Left ventricle myocardium inferior (tissue), 1 donor: ENCODE measurements around the gene ZNF777. TPM values are rescaled to one million over a fixed set of nuclear protein-coding genes. Genes with fewer than 3 reads are reported as not detected.

Source experiments
- DNase-seq: peaks from one replicate; pipeline ENCODE4 v3.0.0-alpha.2; 2020
- H3K27ac ChIP-seq: fragments of 200-600 bp; replicated peaks from 2 replicates; pipeline ENCODE4 v1.8.0; 2021
- H3K27me3 ChIP-seq: fragments of 200-600 bp; 2 replicates; pipeline ENCODE4 v1.8.0; 2021; ENCODE audit warnings: low read depth
- H3K36me3 ChIP-seq: fragments of 200-600 bp; 2 replicates; pipeline ENCODE4 v1.8.0; 2021
- H3K4me1 ChIP-seq: fragments of 200-600 bp; 2 replicates; pipeline ENCODE4 v1.8.0; 2021
- H3K4me3 ChIP-seq: fragments of 200-600 bp; 2 replicates; pipeline ENCODE4 v1.8.0; 2021; ENCODE audit warnings: mild to moderate bottlenecking, moderate library complexity
- H3K9me3 ChIP-seq: fragments of 200-600 bp; replicated peaks from 2 replicates; pipeline ENCODE4 v1.8.0; 2021
- intact Hi-C: fragments of 100-400 bp; cut with micrococcal nuclease; formaldehyde crosslinking; loops from one replicate; pipeline ENCODE4 v1.11.0; 2022
- long read RNA-seq: library from polyadenylated mRNA; unstranded; transcript quantifications from one replicate; pipeline ENCODE4 v2.0.0, GENCODE V29; 2021
- total RNA-seq: library from RNA; stranded (reverse); fragmentation: NEBNext Ultra II Directional; extraction: Animal tissue kit (Norgen Biotek cat#: 25700); gene quantifications from one replicate; pipeline ENCODE4 v1.2.1, GENCODE V29; 2021
- TF ChIP-seq, protein P1 (sequence below): fragments of 200-600 bp; IDR thresholded peaks from 2 replicates; pipeline ENCODE4 v1.8.0; 2021; ENCODE audit warnings: antibody characterized with exemption, mild to moderate bottlenecking, borderline replicate concordance
- donor health status: DM: no; HTN: yes; CAD: no; lungs with severe emphysema.

Gene ZNF777
- total RNA-seq: 7.2 TPM
- long read RNA-seq, partial matches to known transcripts: 5 of 24 reads
- long read RNA-seq, other reads (novel, unspliced or antisense): 19 of 24 reads

DNA sequence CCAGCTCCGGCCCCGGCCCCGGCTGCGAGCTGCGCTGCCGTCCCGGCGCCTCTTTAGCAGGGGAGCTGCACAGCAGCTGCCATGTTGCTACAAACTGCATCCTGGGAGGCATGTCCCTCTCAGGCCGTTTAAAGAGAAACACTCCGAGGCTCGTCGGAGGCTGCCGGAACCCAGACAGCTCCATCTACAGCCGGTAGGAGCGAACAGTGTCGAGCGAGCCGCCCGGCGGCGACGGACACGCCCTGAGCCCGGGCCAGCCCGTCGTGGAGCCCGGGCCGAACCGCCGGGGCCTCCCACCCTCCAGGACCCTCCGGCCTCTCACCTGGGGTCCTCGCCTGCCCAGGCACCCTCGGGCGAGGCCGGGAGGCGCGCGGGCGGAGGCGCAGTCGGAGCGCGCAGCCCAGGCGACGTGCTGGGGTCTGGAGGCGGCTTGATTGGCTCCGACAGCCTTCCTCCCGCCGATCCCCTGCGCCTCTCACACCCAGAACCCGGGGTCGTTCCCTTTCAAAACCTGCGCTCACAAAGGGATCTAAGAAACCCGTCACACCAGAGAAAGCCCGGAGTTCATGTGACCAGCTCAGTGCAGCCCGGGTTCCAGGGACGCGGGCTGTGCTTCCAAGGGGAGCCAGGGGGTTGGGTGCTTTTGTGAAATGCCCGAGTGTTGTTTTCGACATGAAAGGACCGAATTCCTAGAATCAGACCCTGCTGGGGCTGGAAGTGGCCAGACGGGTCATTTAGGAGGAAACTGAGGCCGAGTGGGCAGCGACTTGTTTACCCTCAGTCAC is at the start of gene ZNF777:
ZNF777 (minus strand) TSS at position 570 of the 785 bp plus-strand sequence. CDS start 5,040 bp downstream, outside the sequence.
- peaks cover 13% of the 10 kb centered on the region for H3K36me3 ChIP-seq
- TF ChIP-seq, protein P1, sequence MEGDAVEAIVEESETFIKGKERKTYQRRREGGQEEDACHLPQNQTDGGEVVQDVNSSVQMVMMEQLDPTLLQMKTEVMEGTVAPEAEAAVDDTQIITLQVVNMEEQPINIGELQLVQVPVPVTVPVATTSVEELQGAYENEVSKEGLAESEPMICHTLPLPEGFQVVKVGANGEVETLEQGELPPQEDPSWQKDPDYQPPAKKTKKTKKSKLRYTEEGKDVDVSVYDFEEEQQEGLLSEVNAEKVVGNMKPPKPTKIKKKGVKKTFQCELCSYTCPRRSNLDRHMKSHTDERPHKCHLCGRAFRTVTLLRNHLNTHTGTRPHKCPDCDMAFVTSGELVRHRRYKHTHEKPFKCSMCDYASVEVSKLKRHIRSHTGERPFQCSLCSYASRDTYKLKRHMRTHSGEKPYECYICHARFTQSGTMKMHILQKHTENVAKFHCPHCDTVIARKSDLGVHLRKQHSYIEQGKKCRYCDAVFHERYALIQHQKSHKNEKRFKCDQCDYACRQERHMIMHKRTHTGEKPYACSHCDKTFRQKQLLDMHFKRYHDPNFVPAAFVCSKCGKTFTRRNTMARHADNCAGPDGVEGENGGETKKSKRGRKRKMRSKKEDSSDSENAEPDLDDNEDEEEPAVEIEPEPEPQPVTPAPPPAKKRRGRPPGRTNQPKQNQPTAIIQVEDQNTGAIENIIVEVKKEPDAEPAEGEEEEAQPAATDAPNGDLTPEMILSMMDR: peak; percentile 68
- intact Hi-C loops: no loop called here
- H3K27ac ChIP-seq: peak within 1 kb of the TSS; percentile 88
- peaks cover 40% of the 10 kb centered on the region for H3K4me1 ChIP-seq
- DNase-seq: peak; percentile 85
- peak within 1 kb of the TSS; percentile 87 for H3K4me3 ChIP-seq
- H3K9me3 ChIP-seq: no peaks in the 10 kb centered on the region
- no peaks in the 10 kb centered on the region for H3K27me3 ChIP-seq

DNA sequence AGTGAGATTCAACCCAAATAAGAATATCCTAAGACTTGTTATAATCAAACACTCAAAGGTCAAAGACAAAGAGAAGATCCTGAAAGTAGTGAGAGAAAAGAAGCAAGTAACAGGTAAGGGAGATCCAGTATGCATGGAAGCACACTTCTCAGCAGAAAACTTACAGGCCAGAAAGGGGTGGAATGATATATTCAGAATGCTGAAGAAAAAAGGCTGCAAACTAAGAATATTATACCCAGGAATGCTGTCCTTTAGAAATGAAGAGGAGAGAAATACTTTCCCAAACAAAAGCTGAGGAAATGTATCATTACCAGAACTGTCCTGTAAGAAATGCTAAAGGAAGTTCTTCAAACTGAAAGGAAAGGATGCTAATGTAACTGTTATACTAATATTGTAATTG is 49.4 kb upstream of the ZNF777 start:
- no peak overlapping the region for H3K27ac ChIP-seq
- H3K36me3 ChIP-seq: no peaks in the 10 kb centered on the region
- no peak for DNase-seq
- no peaks in the 10 kb centered on the region for H3K27me3 ChIP-seq
- TF ChIP-seq, protein P1: no peak
- intact Hi-C loops: no loop called here
- peaks cover 68% of the 10 kb centered on the region for H3K9me3 ChIP-seq
- H3K4me3 ChIP-seq: no peak overlapping the region
- no peaks in the 10 kb centered on the region for H3K4me1 ChIP-seq

DNA sequence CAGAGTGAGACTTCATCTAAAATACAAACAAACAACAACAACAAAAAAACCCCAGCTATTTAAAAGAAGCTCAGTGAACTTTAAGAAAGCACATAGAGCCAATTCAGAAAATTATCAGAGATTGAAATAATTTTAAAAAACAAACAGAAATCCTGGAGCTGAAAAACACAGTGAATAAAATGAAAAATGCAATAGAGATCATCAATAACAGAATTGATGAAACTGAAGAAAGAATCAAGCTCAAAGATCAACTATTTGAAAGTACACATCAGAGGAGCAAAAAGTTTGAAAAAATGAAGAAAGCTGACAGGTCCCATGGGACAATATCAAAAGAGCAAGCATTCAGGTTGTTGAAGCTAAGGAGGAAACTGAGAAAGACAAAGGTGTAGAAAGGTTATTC is 48.9 kb upstream of the ZNF777 start:
- TF ChIP-seq, protein P1: no peak
- DNase-seq: no peak
- Histone ChIP-seq H3K4me3 (no peak overlapping the region), H3K9me3 (peaks cover 72% of the 10 kb centered on the region), H3K27ac (no peak overlapping the region), H3K36me3 (no peaks in the 10 kb centered on the region), H3K27me3 (no peaks in the 10 kb centered on the region), H3K4me1 (no peaks in the 10 kb centered on the region)
- intact Hi-C loops: no loop called here

DNA sequence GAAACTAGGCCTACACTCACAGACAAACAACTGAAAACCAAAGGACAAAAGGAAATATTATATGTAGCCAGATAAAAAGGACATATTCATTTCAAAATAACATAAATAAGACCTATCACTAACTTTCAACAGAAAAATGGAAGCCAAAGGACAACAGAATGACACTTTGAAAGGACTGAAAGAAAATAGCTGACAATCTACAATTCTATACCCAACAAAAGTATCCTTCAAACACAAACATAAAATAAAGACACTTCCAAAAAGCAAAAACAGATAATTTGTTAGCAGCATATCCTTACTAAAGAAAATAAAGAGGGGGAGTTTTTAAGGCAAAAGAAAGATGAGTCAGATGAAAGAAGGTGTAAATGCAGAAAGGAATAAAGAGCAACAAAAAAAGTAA is 44.7 kb upstream of the ZNF777 start:
- H3K4me1 ChIP-seq: no peaks in the 10 kb centered on the region
- H3K4me3 ChIP-seq: no peak overlapping the region
- no peaks in the 10 kb centered on the region for H3K27me3 ChIP-seq
- no peak overlapping the region for H3K27ac ChIP-seq
- no peaks in the 10 kb centered on the region for H3K36me3 ChIP-seq
- intact Hi-C loops: no loop called here
- no peak for DNase-seq
- peaks cover 46% of the 10 kb centered on the region for H3K9me3 ChIP-seq
- TF ChIP-seq, protein P1: no peak

DNA sequence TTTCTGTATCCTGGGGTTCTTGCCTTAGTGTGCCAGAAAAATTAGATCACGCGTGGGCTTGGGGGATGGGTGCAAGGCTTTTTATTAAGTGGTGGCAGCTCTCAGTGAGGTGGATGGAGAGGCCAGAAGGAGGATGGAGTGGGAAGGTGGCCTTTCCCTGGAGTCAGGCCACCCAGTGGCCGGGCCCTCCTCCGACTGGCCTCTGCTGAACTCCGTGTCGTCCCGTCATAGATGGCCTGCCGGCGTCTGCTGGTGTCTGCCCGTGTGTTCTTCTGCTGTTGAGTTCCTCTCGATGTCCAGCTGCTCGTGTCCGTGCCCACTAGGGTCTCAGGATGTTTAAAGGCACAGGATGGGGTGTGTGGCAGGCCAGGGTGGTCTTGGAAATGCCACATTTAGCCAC is 40.8 kb upstream of the ZNF777 start:
- intact Hi-C loops: no loop called here
- H3K27me3 ChIP-seq: no peaks in the 10 kb centered on the region
- peaks cover 12% of the 10 kb centered on the region for H3K4me1 ChIP-seq
- TF ChIP-seq, protein P1: no peak
- no peaks in the 10 kb centered on the region for H3K36me3 ChIP-seq
- H3K27ac ChIP-seq: no peak overlapping the region
- peaks cover 17% of the 10 kb centered on the region for H3K9me3 ChIP-seq
- H3K4me3 ChIP-seq: no peak overlapping the region
- no peak for DNase-seq
